GM12872 (cell line): ENCODE measurements around the gene FLRT2.

Source experiments
- TF ChIP-seq, protein P1 (sequence below): IDR thresholded peaks from 3 replicates; pipeline ENCODE4 v1.5.1; 2011; ENCODE audit warnings: low read depth, mild to moderate bottlenecking, low read length, moderate library complexity; ENCODE audit not compliant: insufficient read depth

The FLRT2 gene

DNA sequence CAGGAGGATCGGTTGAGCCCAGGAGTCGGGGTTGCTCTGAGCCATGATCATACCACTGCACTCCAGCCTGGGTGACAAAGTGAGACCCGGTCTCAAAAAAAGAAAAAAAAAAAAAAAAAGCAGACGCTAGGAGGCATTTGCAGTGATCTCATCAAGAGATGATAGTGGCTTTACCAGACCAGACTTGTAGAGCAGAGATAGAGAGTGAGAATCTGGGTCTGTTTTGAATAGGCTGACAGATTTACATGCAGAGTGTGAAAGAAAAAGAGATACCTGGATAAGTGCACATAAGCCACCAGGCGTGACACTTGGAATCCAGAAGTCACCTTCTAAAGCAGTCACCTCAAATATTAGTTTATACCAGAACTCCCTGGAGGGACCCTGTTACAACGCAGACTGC is 21.1 kb upstream of the FLRT2 start:
- TF ChIP-seq, protein P1, sequence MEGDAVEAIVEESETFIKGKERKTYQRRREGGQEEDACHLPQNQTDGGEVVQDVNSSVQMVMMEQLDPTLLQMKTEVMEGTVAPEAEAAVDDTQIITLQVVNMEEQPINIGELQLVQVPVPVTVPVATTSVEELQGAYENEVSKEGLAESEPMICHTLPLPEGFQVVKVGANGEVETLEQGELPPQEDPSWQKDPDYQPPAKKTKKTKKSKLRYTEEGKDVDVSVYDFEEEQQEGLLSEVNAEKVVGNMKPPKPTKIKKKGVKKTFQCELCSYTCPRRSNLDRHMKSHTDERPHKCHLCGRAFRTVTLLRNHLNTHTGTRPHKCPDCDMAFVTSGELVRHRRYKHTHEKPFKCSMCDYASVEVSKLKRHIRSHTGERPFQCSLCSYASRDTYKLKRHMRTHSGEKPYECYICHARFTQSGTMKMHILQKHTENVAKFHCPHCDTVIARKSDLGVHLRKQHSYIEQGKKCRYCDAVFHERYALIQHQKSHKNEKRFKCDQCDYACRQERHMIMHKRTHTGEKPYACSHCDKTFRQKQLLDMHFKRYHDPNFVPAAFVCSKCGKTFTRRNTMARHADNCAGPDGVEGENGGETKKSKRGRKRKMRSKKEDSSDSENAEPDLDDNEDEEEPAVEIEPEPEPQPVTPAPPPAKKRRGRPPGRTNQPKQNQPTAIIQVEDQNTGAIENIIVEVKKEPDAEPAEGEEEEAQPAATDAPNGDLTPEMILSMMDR, result no peak

DNA sequence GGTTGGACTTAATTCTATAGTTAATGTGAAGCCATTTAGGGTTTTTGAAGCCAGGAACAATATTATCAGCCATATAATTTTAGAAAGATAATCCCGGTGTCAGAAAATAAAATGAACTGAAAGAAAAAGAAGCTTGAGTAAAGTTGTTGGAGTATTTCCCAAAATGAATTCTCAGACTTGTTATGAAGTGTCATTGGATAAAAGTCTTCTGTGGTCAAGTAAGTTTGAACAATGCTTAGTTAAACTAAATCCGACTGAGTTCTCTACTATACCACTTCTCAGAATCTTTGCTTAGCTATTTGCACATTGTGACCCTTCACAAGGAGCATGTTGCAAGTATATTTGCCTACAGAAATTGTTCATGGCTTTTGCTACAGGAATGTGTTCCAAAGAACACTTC is 17.5 kb upstream of the FLRT2 start:
- TF ChIP-seq, protein P1, result no peak

DNA sequence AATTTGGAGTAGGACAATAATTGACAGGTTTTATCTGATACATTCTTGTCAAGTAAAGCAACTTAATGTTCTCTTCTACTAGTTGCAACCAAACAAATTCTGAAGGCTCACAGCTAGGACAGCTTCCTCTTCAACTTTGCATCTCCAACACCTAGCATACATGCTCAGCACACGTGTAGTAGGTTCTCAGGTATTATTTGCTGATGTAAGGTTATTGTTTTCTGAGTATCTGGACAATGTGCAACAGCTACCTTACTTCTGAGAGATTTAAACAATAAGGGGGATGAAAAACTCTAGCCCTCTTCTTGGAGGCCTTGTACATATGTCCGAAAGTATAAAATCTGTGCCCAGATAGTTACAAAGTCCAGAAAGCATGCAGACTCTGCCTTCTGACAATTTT is 15.5 kb upstream of the FLRT2 start:
- TF ChIP-seq, protein P1, result no peak

DNA sequence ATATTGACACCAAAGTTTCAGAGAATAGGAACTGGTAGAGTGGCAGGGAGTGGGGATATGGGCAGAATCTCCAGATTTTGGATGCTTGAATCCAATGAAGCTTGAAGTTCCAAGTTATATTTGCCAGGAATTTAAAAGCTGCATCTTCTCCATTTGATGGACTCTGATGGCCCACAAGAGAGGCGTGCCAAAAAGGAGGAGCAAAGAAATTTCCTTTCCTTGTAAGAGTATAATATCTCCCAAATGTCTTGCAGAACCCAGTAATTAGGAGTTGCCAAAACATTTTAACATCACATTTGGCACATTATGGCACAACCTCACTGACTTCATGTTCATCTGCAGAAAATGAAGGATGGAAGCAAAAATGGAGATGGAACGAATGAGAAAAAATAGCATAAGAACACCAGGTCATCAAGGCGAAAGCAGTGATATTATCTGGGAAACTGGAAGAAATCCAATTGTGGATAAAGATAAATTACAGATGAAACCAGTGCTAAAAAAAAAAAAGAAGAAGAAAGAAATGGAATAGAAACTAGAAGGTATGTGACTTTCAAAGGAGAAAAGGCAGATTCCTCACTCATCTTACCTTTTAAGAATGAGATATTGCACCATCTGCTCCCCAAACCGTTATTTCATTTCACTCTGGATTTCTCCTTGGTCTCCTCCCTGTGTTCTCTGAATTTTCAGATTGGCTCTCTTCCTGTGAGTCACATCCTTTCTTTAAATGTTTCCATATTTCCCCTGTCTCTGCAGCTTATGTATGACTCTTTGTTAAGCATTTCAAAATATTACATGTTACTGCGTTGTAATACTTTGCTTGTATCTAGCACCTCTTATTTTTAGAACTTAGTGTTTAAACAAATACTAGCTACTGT is 13.5 kb upstream of the FLRT2 start:
- TF ChIP-seq, protein P1, result no peak

DNA sequence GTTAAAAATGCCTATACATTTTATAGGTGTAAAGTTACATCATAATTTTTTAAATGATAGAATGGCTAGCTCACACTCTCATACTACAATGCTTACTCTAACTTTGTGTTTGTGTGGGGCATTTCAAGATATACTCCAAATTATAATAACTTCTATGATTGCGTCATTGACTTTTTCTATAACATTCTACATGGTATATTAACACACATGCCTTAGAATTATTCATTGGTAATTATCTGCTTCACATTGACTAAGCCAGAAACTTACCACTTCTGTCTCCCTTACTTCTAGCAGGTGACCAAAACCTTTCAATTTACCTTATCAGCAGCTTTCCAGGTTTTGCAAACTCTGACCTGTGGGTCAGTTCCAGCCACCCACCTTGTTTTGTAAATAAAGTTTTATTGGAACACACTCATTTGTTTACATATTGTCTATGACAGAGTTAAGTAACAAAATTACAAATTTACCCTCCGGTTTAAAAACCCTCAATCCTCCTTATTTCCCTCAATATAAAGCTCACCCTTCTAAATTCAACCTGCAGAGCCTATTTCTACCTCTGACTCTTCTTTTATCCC is 12.7 kb upstream of the FLRT2 start:
- TF ChIP-seq, protein P1, result no peak

DNA sequence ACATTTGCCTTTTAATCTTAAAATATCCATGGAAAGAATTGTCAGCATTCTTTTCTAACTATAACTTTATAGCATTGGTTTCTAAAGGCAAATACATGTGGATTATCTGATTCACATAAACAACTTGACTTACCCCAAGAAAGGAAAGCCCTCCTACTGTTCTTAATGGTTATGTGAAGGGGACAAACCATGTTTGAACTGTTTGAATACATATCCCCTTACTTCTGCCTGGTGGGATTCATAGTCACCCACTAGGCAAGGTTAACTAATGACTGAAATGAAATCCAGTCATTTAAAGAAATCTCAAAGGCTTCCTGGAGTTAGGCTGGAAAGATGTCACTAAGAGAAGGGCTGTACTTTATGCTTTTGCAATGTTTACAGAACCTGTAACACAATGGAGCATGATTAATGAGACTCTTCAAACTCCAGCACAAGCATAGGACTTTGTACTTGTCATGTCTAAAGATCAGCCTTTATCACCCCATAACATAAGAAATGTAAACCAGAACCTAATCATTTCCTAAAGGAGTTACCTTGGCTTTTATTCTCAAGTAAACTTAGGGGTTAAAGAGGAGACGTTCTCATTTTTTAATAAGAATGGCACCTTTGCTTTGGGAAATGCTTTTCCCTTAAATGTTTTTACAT is 10.2 kb upstream of the FLRT2 start:
- TF ChIP-seq, protein P1, result no peak

DNA sequence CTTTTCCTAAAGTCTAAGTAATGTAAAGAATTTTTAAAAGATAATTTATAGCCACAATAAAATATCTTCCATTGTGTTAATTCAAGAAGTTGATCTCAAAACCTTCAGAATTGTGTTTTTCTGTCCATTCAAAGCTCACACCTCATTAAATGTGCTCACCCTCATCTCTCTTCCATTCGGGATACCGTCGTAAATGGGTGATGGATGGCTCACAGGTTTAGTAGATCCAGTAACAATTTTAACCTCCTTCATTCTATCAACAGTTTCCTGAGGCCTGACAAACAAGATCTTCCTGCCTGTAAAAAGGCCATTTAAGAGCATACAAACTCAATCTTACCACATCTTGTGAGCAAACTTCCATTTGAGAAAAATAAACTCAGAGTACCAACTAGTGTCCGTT is 9.4 kb upstream of the FLRT2 start:
- TF ChIP-seq, protein P1, result no peak
